Measurements from ENCODE around the gene NFKBIE.

DNA sequence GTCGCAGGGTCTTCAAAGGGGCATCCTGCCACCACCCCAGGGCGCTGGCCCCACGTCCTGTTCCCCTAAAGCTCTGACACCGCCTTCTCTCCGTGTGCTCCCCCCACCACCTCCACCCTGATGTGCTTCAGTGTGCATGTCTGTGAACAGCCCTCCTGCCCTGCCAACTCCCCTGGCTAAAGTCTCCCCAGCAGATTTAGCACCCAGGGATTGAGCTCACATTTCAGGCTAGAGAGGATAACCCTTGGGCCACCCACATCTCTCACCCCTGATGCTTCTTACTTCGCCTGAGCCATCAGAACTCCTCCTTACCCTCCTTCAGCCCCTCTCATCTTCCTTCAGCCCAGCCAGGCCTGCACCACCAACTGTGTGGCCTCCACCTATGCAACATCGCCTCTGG lies 12.4 kb upstream of the NFKBIE start:
- TF ChIP-seq, protein P1, sequence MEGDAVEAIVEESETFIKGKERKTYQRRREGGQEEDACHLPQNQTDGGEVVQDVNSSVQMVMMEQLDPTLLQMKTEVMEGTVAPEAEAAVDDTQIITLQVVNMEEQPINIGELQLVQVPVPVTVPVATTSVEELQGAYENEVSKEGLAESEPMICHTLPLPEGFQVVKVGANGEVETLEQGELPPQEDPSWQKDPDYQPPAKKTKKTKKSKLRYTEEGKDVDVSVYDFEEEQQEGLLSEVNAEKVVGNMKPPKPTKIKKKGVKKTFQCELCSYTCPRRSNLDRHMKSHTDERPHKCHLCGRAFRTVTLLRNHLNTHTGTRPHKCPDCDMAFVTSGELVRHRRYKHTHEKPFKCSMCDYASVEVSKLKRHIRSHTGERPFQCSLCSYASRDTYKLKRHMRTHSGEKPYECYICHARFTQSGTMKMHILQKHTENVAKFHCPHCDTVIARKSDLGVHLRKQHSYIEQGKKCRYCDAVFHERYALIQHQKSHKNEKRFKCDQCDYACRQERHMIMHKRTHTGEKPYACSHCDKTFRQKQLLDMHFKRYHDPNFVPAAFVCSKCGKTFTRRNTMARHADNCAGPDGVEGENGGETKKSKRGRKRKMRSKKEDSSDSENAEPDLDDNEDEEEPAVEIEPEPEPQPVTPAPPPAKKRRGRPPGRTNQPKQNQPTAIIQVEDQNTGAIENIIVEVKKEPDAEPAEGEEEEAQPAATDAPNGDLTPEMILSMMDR (IDR thresholded peaks at IDR 0.05), result no peak
- no peak for TF ChIP-seq POLR2A (IDR thresholded peaks at IDR 0.05)
- TF ChIP-seq POLR2AphosphoS5 (IDR thresholded peaks at IDR 0.05), result no peak
